H1 (cell line): ENCODE measurements around the gene ANKUB1. TPM values are rescaled to one million over a fixed set of nuclear protein-coding genes. Genes with fewer than 3 reads are reported as not detected.

Source experiments
- BRCA1 ChIP-seq: IDR thresholded peaks from 2 replicates; pipeline ENCODE4 v1.6.1; 2012; ENCODE audit warnings: low read depth, low read length, improper control_type of control experiment
- CHD7 ChIP-seq: fragments of 300-600 bp; sonication (generic); IDR thresholded peaks from 2 replicates; pipeline ENCODE4 v1.7.1; 2012; ENCODE audit warnings: low read length, moderate library complexity, mild to moderate bottlenecking, inconsistent platforms; ENCODE audit not compliant: insufficient replicate concordance
- CREB1 ChIP-seq: IDR thresholded peaks from 2 replicates; pipeline ENCODE4 v1.6.1; 2012; ENCODE audit warnings: inconsistent platforms
- CTCF ChIP-seq, 3 experiments: IDR thresholded peaks; 1 replicate in 2 of 3; 2 replicates in 1 of 3; pipeline versions ENCODE4 v1.5.1 to v1.6.1; 2011; ENCODE audit warnings: low read length in 3 of 3, mild to moderate bottlenecking in 3 of 3, inconsistent platforms in 2 of 3, low read depth in 1 of 3, moderate library complexity in 1 of 3; ENCODE audit not compliant: insufficient read depth in 1 of 3; ENCODE audit errors: control extremely low read depth in 1 of 3
- RAD21 ChIP-seq, 2 experiments: IDR thresholded peaks in 1 of 2; conservative IDR thresholded peaks in 1 of 2; 2 replicates each; pipeline ENCODE4 v1.6.1; 2011; ENCODE audit warnings: low read depth in 2 of 2, low read length in 2 of 2, improper control_type of control experiment in 1 of 2, inconsistent platforms in 1 of 2, mild to moderate bottlenecking in 1 of 2, moderate library complexity in 1 of 2
- polyA plus RNA-seq, 7 experiments: library from polyadenylated mRNA; depleted of rRNA in 3 of 7; stranded (reverse) in 5 of 7; unstranded in 2 of 7; fragments of >200 nt in 5 of 7; fragments of 200-250 nt in 2 of 7; gene quantifications; 1 replicate in 5 of 7; 2 replicates in 1 of 7; 4 replicates in 1 of 7; pipeline versions ENCODE4 v1.2.1 to v1.2.3, GENCODE V29; 2011 to 2013; ENCODE audit warnings: missing spikeins in 2 of 7, mixed read lengths in 2 of 7
- total RNA-seq: library from RNA; stranded (reverse); fragmentation: NEBNext Ultra II Directional; extraction: Animal tissue kit (Norgen Biotek cat#: 25700); gene quantifications from 2 replicates; pipeline ENCODE4 v1.2.1, GENCODE V29; 2021

Gene ANKUB1
- total and polyA plus RNA-seq, 2 of the 8 experiments (the other 6 are each of a cell fraction or from before 2014, with no cell fraction given): not detected

- TF ChIP-seq CTCF (IDR thresholded peaks at IDR 0.05; ENCODE audit: control extremely low read depth in 1 of 3, insufficient read depth in 1 of 3, low read depth in 1 of 3, low read length in 3 of 3) (no peak), CHD7 (no peak), BRCA1 (no peak), RAD21 (IDR thresholded peaks at IDR 0.05 in 1 of 2, conservative IDR thresholded peaks at IDR 0.05 in 1 of 2; ENCODE audit: low read depth in 2 of 2, low read length in 2 of 2) (no peak), CREB1 (no peak)
Measured at GRCh38 chr3:149816311-149816710, 24.0 kb upstream of the ANKUB1 start (continued).
